Glutamatergic neuron (in vitro differentiated cells): ENCODE data around the gene LSM11. TPM values are rescaled to one million over a fixed set of nuclear protein-coding genes. Genes with fewer than 3 reads are reported as not detected.

ENCODE experiments used
- DNase-seq: peaks from one replicate; pipeline ENCODE4 v3.0.0; 2022
- H3K27ac Mint-ChIP-seq: one replicate; pipeline ENCODE4 v1.8.0; 2020; ENCODE audit warnings: mild to moderate bottlenecking, mixed read lengths, inconsistent platforms; ENCODE audit not compliant: unreplicated experiment
- H3K27me3 Mint-ChIP-seq: one replicate; pipeline ENCODE4 v1.8.0; 2020; ENCODE audit warnings: mild to moderate bottlenecking, moderate library complexity, mixed read lengths, inconsistent platforms; ENCODE audit not compliant: unreplicated experiment
- H3K36me3 Mint-ChIP-seq: one replicate; pipeline ENCODE4 v1.8.0; 2020; ENCODE audit warnings: mild to moderate bottlenecking, mixed read lengths, inconsistent platforms; ENCODE audit not compliant: unreplicated experiment
- H3K4me1 Mint-ChIP-seq: one replicate; pipeline ENCODE4 v1.8.0; 2020; ENCODE audit warnings: mild to moderate bottlenecking, low read depth, mixed read lengths, inconsistent platforms; ENCODE audit not compliant: unreplicated experiment
- H3K4me3 Mint-ChIP-seq: one replicate; pipeline ENCODE4 v1.8.0; 2020; ENCODE audit warnings: mild to moderate bottlenecking, mixed read lengths, inconsistent platforms; ENCODE audit not compliant: unreplicated experiment
- H3K9me3 Mint-ChIP-seq: one replicate; pipeline ENCODE4 v1.8.0; 2020; ENCODE audit warnings: mild to moderate bottlenecking, moderate library complexity, mixed read lengths, inconsistent platforms; ENCODE audit not compliant: unreplicated experiment
- CTCF ChIP-seq: fragments of 200-600 bp; sonication (generic); IDR thresholded peaks from one replicate; pipeline ENCODE4 v1.5.0; 2021; ENCODE audit not compliant: partially characterized antibody, unreplicated experiment
- total RNA-seq: library from RNA; stranded (reverse); fragmentation: NEBNext Ultra II Directional; extraction: Animal tissue kit (Norgen Biotek cat#: 25700); gene quantifications from one replicate; pipeline ENCODE4 v1.2.1, GENCODE V29; 2021; ENCODE audit not compliant: unreplicated experiment

LSM11 gene
- total RNA-seq, 1 donor from 2014 or later, result 7.7 TPM

DNA sequence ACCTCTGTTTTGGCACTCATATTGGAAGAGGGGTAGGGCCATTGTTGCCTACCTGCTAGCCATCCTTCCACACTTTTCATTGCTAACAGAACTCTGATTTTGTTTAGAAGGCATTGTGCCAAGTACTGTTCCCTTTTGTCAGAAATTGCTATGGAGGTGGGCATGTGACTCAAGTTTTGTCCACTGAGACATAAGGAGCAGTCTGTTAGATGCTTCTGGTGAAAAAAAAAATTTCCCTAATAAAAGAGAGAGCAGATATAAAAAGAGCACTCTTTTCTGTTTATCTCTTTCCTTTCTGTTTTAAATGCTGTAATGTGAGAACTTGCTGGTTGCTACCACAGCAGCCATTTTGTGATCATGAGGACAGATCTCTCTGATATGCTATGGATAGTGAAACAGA lies 34.2 kb upstream of the LSM11 start:
- H3K4me1 Mint-ChIP-seq, result no peaks in the 10 kb centered on the region
- peaks cover 2% of the 10 kb centered on the region for H3K27me3 Mint-ChIP-seq
- H3K27ac Mint-ChIP-seq, result no peak overlapping the region
- H3K9me3 Mint-ChIP-seq, result no peaks in the 10 kb centered on the region
- no peak for TF ChIP-seq CTCF
- no peaks in the 10 kb centered on the region for H3K36me3 Mint-ChIP-seq
- no peak for DNase-seq
- no peak overlapping the region for H3K4me3 Mint-ChIP-seq

DNA sequence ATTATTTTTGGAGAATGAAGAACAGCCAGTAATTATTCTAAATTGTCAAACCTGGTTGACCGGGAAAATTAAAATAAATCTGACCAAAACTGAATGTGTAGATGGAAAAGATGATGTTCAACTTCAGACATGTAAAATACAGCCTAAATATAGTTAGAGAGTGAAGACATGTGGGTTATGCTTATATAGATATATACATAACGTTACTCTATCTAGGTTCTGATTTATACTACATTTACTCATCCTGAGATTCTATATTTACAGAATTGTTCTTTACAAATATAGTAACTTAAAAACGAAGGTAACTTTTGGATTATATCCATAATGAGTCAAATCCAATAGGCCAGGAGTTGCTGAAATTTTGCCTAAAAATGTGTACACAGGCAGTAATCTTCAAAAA lies 33.1 kb upstream of the LSM11 start:
- Mint-ChIP-seq H3K27ac (no peak overlapping the region), H3K4me3 (no peak overlapping the region), H3K4me1 (no peaks in the 10 kb centered on the region), H3K27me3 (peaks cover 2% of the 10 kb centered on the region), H3K9me3 (no peaks in the 10 kb centered on the region), H3K36me3 (no peaks in the 10 kb centered on the region)
- DNase-seq, result no peak
- no peak for TF ChIP-seq CTCF

- no peaks in the 10 kb centered on the region for H3K4me1 Mint-ChIP-seq
These were observed 32.6 kb upstream of the LSM11 start for GRCh38 chr5:157710882-157711281.

GRCh38 chr5:157713830-157714595 lies 29.5 kb upstream of the LSM11 start:
- no peaks in the 10 kb centered on the region for H3K9me3 Mint-ChIP-seq
- TF ChIP-seq CTCF, result no peak
- no peaks in the 10 kb centered on the region for H3K36me3 Mint-ChIP-seq
- DNase-seq, result no peak
- no peaks in the 10 kb centered on the region for H3K4me1 Mint-ChIP-seq
- no peak overlapping the region for H3K27ac Mint-ChIP-seq
- H3K27me3 Mint-ChIP-seq, result peaks cover 2% of the 10 kb centered on the region
- H3K4me3 Mint-ChIP-seq, result no peak overlapping the region

More at GRCh38 chr5:157710882-157711281, 32.6 kb upstream of the LSM11 start:
- H3K9me3 Mint-ChIP-seq, result no peaks in the 10 kb centered on the region
- H3K4me3 Mint-ChIP-seq, result no peak overlapping the region
- TF ChIP-seq CTCF, result no peak
- no peak overlapping the region for H3K27ac Mint-ChIP-seq
- DNase-seq, result no peak
- H3K27me3 Mint-ChIP-seq, result peaks cover 2% of the 10 kb centered on the region
- H3K36me3 Mint-ChIP-seq, result no peaks in the 10 kb centered on the region

GRCh38 chr5:157714596-157714864 lies 29.0 kb upstream of the LSM11 start:
- H3K27me3 Mint-ChIP-seq, result peaks cover 2% of the 10 kb centered on the region

More at GRCh38 chr5:157714596-157714864, 29.0 kb upstream of the LSM11 start:
- no peaks in the 10 kb centered on the region for H3K9me3 Mint-ChIP-seq
- H3K36me3 Mint-ChIP-seq, result no peaks in the 10 kb centered on the region
- DNase-seq, result no peak
- no peak overlapping the region for H3K27ac Mint-ChIP-seq
- TF ChIP-seq CTCF, result no peak
- no peak overlapping the region for H3K4me3 Mint-ChIP-seq
- H3K4me1 Mint-ChIP-seq, result no peaks in the 10 kb centered on the region
